GM18861 (cell line): ENCODE results near the gene IFT80.
"Not testable (repeated sequence)": the region's sequence is repeated elsewhere in the genome, so short reads cannot be mapped to it uniquely, and the experiment has no call there.

Experiments
- ATAC-seq: cut with Tn5 transposase; IDR thresholded peaks from one replicate; pipeline ENCODE4 v1.9.1; 2021; ENCODE audit not compliant: unreplicated experiment

Gene IFT80

GRCh38 chr3:160369784-160370183 is 29.2 kb downstream of the IFT80 start:
- ATAC-seq: no peak

DNA sequence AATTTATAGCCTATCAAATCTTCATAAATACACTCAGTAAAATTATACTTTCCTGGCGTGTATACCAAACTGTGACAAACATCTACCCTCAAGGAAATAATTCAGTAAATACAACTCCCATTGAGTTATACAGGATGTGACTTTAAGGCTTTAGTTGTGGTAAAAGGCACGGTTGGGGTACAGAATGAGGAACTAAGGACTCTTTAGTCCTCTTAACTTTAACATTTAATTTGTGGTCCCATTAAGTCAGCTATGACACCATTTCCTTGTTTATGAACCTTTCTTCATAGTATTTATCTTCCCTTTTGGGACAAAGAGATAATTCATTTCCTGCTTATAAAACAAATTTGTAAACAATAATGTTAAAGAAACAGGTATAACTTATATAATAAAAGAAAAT is 30.2 kb downstream of the IFT80 start:
- ATAC-seq: peak; percentile 90

DNA sequence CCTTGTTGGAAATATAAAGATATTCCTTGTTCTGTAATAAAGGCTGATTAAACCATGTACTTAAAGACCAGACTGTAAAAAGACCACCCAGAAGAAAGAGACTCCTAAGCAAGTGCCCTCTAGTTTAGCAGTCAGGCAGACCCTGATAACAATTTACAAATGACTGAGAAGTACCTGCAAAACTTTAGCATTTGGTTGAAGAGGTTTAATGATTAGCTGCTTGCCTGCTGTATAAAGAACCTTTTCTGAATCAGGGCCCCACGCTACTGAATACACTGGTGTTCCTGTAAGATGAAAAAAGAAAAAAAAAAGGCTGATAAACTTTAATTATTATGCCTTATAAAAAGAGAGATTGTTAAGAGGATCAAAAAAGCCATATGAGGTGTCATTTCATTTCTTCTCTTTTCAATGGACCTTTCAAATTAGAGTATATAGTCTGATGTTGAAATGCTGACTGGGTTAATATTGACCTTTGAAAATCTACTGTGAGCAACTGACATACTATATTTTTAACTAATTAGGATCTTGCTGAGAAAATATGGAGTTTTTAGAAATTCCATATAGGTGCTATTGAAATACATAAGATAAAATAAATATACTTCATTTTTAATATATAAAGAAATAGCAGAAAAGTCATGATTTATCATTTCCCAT is 33.0 kb downstream of the IFT80 start:
- no peak for ATAC-seq

- not testable (repeated sequence) for ATAC-seq
These were observed 36.1 kb downstream of the IFT80 start for GRCh38 chr3:160362896-160363295.

GRCh38 chr3:160355826-160356225 is 43.2 kb downstream of the IFT80 start:
- ATAC-seq: no peak

- no peak for ATAC-seq
These were observed 52.5 kb downstream of the IFT80 start for GRCh38 chr3:160346511-160346910.

GRCh38 chr3:160343132-160343531 is 55.9 kb downstream of the IFT80 start:
- ATAC-seq: no peak

- no peak for ATAC-seq
These were observed 58.7 kb downstream of the IFT80 start for GRCh38 chr3:160340351-160340750.

DNA sequence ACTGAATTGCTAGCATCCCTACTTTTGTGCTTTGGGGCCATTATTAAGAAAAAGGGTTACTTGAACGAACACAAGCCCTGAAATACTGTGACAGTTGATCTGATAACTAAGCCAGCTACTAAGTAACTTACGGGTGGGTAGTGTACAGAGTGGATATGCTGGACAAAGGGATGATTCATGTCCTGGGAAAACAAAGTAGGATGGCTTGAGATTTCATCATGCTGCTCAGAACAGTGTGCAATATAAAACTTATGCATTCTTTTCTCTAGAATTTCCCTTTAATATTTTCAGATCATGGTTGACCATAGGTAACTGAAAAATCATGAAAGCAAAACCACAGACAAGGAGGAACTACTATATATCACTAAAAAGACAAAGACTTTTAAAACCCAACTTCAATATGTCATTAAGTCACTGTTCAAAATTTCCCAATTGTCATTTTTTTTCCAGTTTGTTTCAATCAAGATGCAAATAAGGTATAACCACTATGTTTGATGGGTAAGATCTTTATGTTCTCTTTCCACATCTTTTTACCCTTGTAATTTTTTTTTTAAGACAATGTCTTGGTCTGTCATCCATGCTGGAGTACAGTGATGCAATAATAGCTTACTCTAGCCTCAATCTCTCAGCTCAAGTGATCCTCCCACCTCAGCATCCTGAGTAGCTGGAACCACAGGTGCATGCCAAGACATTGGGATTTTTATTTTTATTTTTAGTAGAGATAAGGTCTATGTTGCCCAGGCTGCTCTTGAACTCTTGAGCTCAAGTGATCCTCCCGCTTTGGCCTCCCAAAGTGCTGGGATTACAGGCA is 67.7 kb downstream of the IFT80 start:
- no peak for ATAC-seq

DNA sequence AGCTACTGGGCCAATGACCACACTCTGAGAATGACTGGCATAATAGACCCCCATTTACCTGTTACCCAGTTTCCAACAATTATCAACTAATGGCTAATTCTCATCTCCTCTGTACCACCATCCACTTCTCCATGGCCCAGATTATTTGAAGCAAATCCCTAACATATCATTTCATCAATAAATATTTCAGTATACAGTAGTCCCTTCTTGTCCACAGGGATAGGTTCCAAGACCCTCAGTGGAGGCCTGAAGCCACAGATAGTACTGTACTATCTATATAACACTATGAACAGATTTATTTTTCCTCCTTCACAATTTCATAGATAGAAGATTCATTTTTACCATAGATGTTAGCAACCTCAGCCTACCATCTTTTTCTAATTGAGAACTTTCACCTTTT is 68.3 kb downstream of the IFT80 start:
- no peak for ATAC-seq

- ATAC-seq: no peak
These were observed 68.9 kb downstream of the IFT80 start for GRCh38 chr3:160330109-160330508.

DNA sequence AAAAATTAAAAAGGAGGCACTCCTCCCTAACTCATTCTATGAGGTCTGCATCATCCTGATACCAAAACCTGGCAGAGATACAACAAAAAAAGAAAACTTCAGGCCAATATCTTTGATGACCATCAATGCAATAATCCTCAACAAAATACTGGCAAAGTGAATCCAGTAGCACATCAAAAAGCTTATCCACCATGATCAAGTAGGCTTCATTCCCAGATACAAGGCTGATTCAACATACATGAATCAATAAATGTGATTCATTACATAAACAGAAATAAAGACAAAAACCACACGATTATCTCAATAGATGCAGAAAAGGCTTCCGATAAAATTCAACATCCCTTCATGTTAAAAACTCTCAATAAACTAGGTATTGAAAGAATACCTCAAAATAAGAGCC is 72.7 kb downstream of the IFT80 start:
- not testable (repeated sequence) for ATAC-seq

- ATAC-seq: not testable (repeated sequence)
These were observed 77.2 kb downstream of the IFT80 start for GRCh38 chr3:160321821-160322220.

- ATAC-seq: no peak
These were observed 79.7 kb downstream of the IFT80 start for GRCh38 chr3:160319322-160319721.

- no peak for ATAC-seq
These were observed 84.0 kb downstream of the IFT80 start for GRCh38 chr3:160314995-160315394.

- ATAC-seq: no peak
These were observed 86.9 kb downstream of the IFT80 start for GRCh38 chr3:160312014-160312624.

DNA sequence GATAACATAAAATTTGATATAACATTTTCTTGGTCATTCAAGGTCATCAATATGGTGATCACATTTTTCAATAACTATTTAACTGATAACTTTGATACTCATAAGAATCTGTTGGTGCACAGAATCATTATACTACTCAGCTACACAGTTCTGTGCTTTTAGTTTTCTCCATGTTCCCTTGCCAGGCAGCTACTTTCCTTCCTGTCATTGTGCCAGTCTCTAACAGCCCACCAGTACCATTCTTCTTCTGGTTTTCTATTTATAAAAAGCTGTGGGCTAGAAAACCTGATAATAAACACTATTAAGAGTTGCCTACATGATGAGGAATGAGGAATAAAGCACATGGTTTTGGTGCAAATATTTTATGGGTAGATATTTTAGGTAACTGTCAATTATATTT is 96.2 kb downstream of the IFT80 start:
- ATAC-seq: no peak

DNA sequence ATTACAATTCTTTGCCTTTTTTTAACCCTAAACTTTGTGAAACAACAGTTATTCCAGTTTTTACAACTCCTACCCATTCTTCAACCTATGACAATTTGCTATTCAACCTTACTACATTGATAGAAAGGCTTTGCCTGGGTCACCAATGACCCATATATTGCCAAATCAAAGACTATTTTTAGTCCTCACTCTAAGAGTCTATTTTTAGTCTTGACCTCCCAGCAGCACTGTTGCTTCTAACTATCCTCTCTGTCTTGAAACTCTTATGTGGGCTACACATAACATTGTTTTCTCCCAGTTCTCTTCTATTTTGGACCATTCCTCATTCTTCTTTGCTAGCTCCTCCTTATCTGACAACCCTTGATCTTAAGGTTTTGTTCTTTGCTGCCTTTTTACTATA is 102.4 kb downstream of the IFT80 start:
- no peak for ATAC-seq

GRCh38 chr3:160291909-160292299 is 107.1 kb downstream of the IFT80 start:
- no peak for ATAC-seq

- no peak for ATAC-seq
These were observed 107.6 kb downstream of the IFT80 start for GRCh38 chr3:160291290-160291908.

- no peak for ATAC-seq
These were observed 111.4 kb downstream of the IFT80 start for GRCh38 chr3:160287666-160288065.

- peak; percentile 70 for ATAC-seq
These were observed 112.8 kb downstream of the IFT80 start for GRCh38 chr3:160286231-160286630.
